Keratinocyte (primary cell): Measurements from ENCODE around the gene LARGE1. TPM values are rescaled to one million over a fixed set of nuclear protein-coding genes. Genes with fewer than 3 reads are reported as not detected.

Experiments used
- DNase-seq: peaks from one replicate; pipeline ENCODE4 v3.0.0-alpha.2; 2011; ENCODE audit warnings: low read depth, missing footprints, low spot score
- FAIRE-seq: peaks from 2 replicates; lab custom pipeline; 2011; peaks lifted over from hg19 to GRCh38; lab: Jason Lieb, UNC
- H2AFZ ChIP-seq: 2 replicates; pipeline ENCODE4 v1.6.0; 2012; ENCODE audit warnings: low read length, control low read depth, inconsistent platforms; ENCODE audit not compliant: control insufficient read depth
- H3K27ac ChIP-seq: 2 replicates; pipeline ENCODE4 v1.5.1; 2011; ENCODE audit warnings: low read length; ENCODE audit not compliant: control insufficient read depth, insufficient read depth
- H3K27me3 ChIP-seq: 3 replicates; pipeline ENCODE4 v1.6.0; 2011; ENCODE audit warnings: low read length; ENCODE audit not compliant: control insufficient read depth, insufficient read depth; ENCODE audit errors: extremely low read depth
- H3K36me3 ChIP-seq, 2 experiments: 2 replicates in 1 of 2; 3 replicates in 1 of 2; pipeline ENCODE4 v1.5.1; 2011; ENCODE audit warnings: low read length in 2 of 2, mild to moderate bottlenecking in 1 of 2; ENCODE audit not compliant: control insufficient read depth in 2 of 2, insufficient read depth in 2 of 2; ENCODE audit errors: extremely low read depth in 1 of 2
- H3K4me1 ChIP-seq: 3 replicates; pipeline ENCODE4 v1.5.1; 2011; ENCODE audit warnings: low read length; ENCODE audit not compliant: control insufficient read depth, insufficient read depth; ENCODE audit errors: extremely low read depth
- H3K4me2 ChIP-seq: 3 replicates; pipeline ENCODE4 v1.6.0; 2011; ENCODE audit warnings: low read depth, low read length; ENCODE audit not compliant: control insufficient read depth, insufficient read depth; ENCODE audit errors: extremely low read depth
- H3K4me3 ChIP-seq, 3 experiments: fragments of 200-600 bp in 1 of 3; sonication (generic) in 1 of 3; 2 replicates in 2 of 3; 3 replicates in 1 of 3; pipeline ENCODE4 v1.5.1; 2011 to 2016; ENCODE audit warnings: low read length in 3 of 3, mild to moderate bottlenecking in 3 of 3, control low read depth in 2 of 3, inconsistent platforms in 1 of 3, low read depth in 1 of 3, mixed read lengths in 1 of 3, mixed run types in 1 of 3, moderate library complexity in 1 of 3; ENCODE audit not compliant: control insufficient read depth in 2 of 3, insufficient read depth in 2 of 3; ENCODE audit errors: extremely low read depth in 1 of 3
- H3K79me2 ChIP-seq: 2 replicates; pipeline ENCODE4 v1.6.0; 2012; ENCODE audit warnings: low read length; ENCODE audit not compliant: control insufficient read depth, insufficient read depth
- H3K9ac ChIP-seq: 3 replicates; pipeline ENCODE4 v1.6.0; 2011; ENCODE audit warnings: low read length; ENCODE audit not compliant: control insufficient read depth, insufficient read depth; ENCODE audit errors: extremely low read depth
- H3K9me1 ChIP-seq: 3 replicates; pipeline ENCODE4 v1.6.0; 2011; ENCODE audit warnings: low read length; ENCODE audit not compliant: control insufficient read depth, insufficient read depth; ENCODE audit errors: extremely low read depth
- H3K9me3 ChIP-seq: 2 replicates; pipeline ENCODE4 v1.5.1; 2012; ENCODE audit warnings: low read depth, low read length; ENCODE audit not compliant: control insufficient read depth
- H4K20me1 ChIP-seq: 3 replicates; pipeline ENCODE4 v1.6.0; 2011; ENCODE audit warnings: low read length; ENCODE audit not compliant: control insufficient read depth, insufficient read depth; ENCODE audit errors: extremely low read depth
- EZH2 ChIP-seq: IDR thresholded peaks from one replicate; pipeline ENCODE4 v1.6.1; 2012; ENCODE audit warnings: inconsistent platforms, mild to moderate bottlenecking, low read length, moderate library complexity
- dilution Hi-C: fragments of 300-500 bp; cut with MboI; formaldehyde crosslinking; loops from one replicate; pipeline ENCODE4 v1.7.0; 2020; ENCODE audit warnings: low sequenced_read_pairs; ENCODE audit not compliant: extremely low pct_ligation_motif_present
- polyA plus RNA-seq, 5 experiments: library from polyadenylated mRNA; depleted of rRNA in 3 of 5; stranded (reverse) in 3 of 5; stranded (forward) in 1 of 5; unstranded in 1 of 5; fragments of >200 nt; gene quantifications; 1 replicate in 1 of 5; 2 replicates in 3 of 5; 3 replicates in 1 of 5; pipeline versions ENCODE4 v1.2.1 to v1.2.3, GENCODE V29; 2011 to 2012; ENCODE audit warnings: missing spikeins in 2 of 5, low read depth in 1 of 5, low replicate concordance in 1 of 5
- TF ChIP-seq, protein P1 (sequence below), 3 experiments: IDR thresholded peaks in 1 of 3; conservative IDR thresholded peaks in 1 of 3; optimal IDR thresholded peaks in 1 of 3; 2 replicates in 2 of 3; 3 replicates in 1 of 3; pipeline versions ENCODE3 to v1.5.1; 2011; ENCODE audit warnings: low read length in 3 of 3, mild to moderate bottlenecking in 3 of 3, moderate library complexity in 2 of 3, control low read depth in 1 of 3, inconsistent platforms in 1 of 3; ENCODE audit not compliant: insufficient read depth in 2 of 3; ENCODE audit errors: extremely low read depth in 1 of 3

LARGE1 gene
- polyA plus RNA-seq, 1 donor (not counting 4 experiments of a cell fraction or from before 2014, with no cell fraction given) = 4.5 TPM

DNA sequence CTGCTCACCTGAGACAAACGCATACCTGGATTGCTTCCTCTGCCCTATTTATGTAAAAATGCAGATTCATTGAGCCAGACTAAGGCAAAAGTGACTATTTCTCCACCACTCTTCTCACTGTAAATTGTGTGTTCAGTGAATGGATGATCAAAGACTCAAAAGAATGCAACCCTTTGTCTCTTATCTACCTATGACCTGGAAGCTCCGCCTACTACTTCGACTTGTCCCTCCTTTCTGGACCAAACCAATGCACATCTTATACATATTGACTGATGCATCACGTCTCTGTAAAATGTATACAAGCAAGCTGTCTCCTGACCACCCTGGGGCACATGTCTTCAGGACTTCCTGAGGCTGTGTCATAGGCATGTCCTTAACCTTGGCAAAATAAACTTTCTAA, 444.1 kb downstream of the LARGE1 start:
- Histone ChIP-seq H3K27me3 (no peaks in the 10 kb centered on the region), H3K9ac (no peak overlapping the region), H3K4me3 (no peak overlapping the region), H3K4me1 (no peaks in the 10 kb centered on the region), H3K9me1 (no peaks in the 10 kb centered on the region), H3K79me2 (no peaks in the 10 kb centered on the region), H3K9me3 (no peaks in the 10 kb centered on the region), H2AFZ (no peak overlapping the region), H3K4me2 (no peak overlapping the region), H4K20me1 (no peaks in the 10 kb centered on the region), H3K27ac (no peak overlapping the region), H3K36me3 (no peaks in the 10 kb centered on the region)
- dilution Hi-C loops = no loop called here
- FAIRE-seq (no peak), DNase-seq (no peak)
- TF ChIP-seq, protein P1, sequence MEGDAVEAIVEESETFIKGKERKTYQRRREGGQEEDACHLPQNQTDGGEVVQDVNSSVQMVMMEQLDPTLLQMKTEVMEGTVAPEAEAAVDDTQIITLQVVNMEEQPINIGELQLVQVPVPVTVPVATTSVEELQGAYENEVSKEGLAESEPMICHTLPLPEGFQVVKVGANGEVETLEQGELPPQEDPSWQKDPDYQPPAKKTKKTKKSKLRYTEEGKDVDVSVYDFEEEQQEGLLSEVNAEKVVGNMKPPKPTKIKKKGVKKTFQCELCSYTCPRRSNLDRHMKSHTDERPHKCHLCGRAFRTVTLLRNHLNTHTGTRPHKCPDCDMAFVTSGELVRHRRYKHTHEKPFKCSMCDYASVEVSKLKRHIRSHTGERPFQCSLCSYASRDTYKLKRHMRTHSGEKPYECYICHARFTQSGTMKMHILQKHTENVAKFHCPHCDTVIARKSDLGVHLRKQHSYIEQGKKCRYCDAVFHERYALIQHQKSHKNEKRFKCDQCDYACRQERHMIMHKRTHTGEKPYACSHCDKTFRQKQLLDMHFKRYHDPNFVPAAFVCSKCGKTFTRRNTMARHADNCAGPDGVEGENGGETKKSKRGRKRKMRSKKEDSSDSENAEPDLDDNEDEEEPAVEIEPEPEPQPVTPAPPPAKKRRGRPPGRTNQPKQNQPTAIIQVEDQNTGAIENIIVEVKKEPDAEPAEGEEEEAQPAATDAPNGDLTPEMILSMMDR (optimal IDR thresholded peaks at IDR 0.05 in 1 of 3, IDR thresholded peaks at IDR 0.05 in 1 of 3, conservative IDR thresholded peaks at IDR 0.05 in 1 of 3; ENCODE audit: extremely low read depth in 1 of 3, insufficient read depth in 2 of 3, low read length in 3 of 3) = no peak
- TF ChIP-seq EZH2 = no peak

DNA sequence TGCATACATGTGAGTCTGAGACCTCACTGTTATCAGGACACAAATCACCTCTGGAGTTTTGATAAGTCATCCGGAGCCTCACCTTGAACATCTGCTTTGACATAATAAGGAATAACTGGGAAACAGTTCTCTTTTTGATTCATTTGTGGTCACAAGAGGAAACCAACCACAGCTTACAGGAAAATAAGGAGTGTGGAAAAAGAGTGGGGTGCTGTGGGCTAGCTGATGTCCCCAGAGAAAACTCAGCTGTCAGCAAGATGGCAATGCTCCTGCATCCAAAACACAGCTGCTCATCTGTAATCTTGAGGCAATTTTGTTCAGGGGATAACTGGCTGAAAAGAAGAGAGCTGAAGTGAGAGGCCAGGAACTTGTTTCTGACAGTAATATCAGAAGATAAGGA, 445.7 kb downstream of the LARGE1 start:
- Histone ChIP-seq H3K4me3 (no peak overlapping the region), H3K27me3 (no peaks in the 10 kb centered on the region), H3K36me3 (no peaks in the 10 kb centered on the region), H3K27ac (no peak overlapping the region), H3K9me1 (no peaks in the 10 kb centered on the region), H3K9me3 (no peaks in the 10 kb centered on the region), H3K4me1 (no peaks in the 10 kb centered on the region), H4K20me1 (no peaks in the 10 kb centered on the region), H3K79me2 (no peaks in the 10 kb centered on the region), H2AFZ (no peak overlapping the region), H3K4me2 (no peak overlapping the region), H3K9ac (no peak overlapping the region)
- no peak for DNase-seq
- dilution Hi-C loops = no loop called here
- no peak for FAIRE-seq
- TF ChIP-seq, protein P1 (optimal IDR thresholded peaks at IDR 0.05 in 1 of 3, IDR thresholded peaks at IDR 0.05 in 1 of 3, conservative IDR thresholded peaks at IDR 0.05 in 1 of 3; ENCODE audit: extremely low read depth in 1 of 3, insufficient read depth in 2 of 3, low read length in 3 of 3) = no peak
- TF ChIP-seq EZH2 = no peak
